Measurements from ENCODE around the gene MADCAM1. TPM values are rescaled to one million over a fixed set of nuclear protein-coding genes. Genes with fewer than 3 reads are reported as not detected.

Gene MADCAM1
- total RNA-seq, 1 donor from 2014 or later: not detected

- Mint-ChIP-seq H3K4me3 (no peak overlapping the region), H3K27ac (no peak overlapping the region), H3K4me1 (peaks cover 18% of the 10 kb centered on the region), H3K27me3 (ENCODE audit: insufficient read depth, low read depth) (peaks cover 16% of the 10 kb centered on the region), H3K9me3 (no peaks in the 10 kb centered on the region), H3K36me3 (peaks cover 8% of the 10 kb centered on the region)
- Histone ChIP-seq H3K36me3 (no peaks in the 10 kb centered on the region), H3F3A (ENCODE audit: low read depth) (peaks cover 10% of the 10 kb centered on the region), H2AFZ (replicated peaks) (no peak overlapping the region), H3K4me3 (no peak overlapping the region), H3K9ac (no peak overlapping the region), H4K20me1 (ENCODE audit: low read depth) (no peaks in the 10 kb centered on the region), H3K27ac (no peak overlapping the region), H3K4me2 (no peak overlapping the region), H3K79me2 (ENCODE audit: low read depth) (no peaks in the 10 kb centered on the region), H3K4me1 (peaks cover 3% of the 10 kb centered on the region), H3K27me3 (peaks cover 20% of the 10 kb centered on the region), H3K9me3 (ENCODE audit: low read depth) (no peaks in the 10 kb centered on the region)
- TF ChIP-seq EZH2phosphoT487 (IDR thresholded peaks at IDR 0.05) (no peak), EZH2 (IDR thresholded peaks at IDR 0.05) (no peak)
- TF ChIP-seq, protein P1, sequence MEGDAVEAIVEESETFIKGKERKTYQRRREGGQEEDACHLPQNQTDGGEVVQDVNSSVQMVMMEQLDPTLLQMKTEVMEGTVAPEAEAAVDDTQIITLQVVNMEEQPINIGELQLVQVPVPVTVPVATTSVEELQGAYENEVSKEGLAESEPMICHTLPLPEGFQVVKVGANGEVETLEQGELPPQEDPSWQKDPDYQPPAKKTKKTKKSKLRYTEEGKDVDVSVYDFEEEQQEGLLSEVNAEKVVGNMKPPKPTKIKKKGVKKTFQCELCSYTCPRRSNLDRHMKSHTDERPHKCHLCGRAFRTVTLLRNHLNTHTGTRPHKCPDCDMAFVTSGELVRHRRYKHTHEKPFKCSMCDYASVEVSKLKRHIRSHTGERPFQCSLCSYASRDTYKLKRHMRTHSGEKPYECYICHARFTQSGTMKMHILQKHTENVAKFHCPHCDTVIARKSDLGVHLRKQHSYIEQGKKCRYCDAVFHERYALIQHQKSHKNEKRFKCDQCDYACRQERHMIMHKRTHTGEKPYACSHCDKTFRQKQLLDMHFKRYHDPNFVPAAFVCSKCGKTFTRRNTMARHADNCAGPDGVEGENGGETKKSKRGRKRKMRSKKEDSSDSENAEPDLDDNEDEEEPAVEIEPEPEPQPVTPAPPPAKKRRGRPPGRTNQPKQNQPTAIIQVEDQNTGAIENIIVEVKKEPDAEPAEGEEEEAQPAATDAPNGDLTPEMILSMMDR (IDR thresholded peaks at IDR 0.05): no peak
- DNase-seq (ENCODE audit: low spot score): no peak
Observed at GRCh38 chr19:504616-505015, 8.3 kb downstream of the MADCAM1 start.

DNA sequence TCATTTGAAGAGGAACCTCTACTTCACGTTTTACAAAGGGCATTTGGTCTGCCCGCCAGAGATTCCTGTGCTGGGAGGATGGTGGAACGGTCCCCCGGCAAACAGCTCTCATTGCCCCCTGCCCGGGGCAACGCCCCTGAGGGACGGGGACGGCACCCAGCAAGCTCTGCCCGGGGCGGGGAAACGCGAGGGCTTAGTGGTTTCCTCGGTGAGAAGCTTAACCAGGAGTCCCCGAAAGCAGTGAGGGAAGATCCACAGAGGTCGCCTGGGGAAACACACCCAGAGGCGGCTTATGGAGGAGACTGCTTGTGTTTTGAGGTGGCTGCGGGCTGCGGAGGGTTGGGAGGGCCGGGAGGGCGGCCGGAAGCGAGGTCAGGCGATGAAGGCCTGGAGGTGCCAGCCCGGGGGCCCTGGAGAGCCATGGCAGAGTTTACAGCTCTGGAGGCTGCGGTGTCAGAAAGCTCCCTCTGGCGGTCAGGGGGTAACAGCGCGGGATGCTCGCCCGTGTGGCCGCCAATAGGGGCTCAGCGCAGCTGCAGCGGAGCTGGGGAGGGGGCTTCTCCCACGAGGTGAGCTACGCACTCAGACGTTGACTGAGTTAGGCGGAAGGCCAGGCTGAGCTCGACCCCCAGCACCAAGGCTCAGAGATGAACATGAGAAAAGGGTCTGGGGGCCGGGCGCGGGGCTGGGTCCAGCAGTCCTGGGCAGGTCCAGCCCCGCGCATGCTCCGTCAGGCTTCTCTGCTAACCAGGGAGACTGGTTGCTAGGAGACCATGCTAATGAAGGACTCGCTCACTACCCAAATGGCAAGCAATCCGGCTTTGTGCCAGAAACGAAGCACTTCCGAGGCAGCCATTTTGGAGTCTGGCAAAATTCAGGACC lies 10.4 kb downstream of the MADCAM1 start:
- peaks cover 29% of the 10 kb centered on the region for H3K4me1 Mint-ChIP-seq
- Histone ChIP-seq H3K4me1 (peaks cover 13% of the 10 kb centered on the region), H3K27ac (peak overlapping the region; percentile 93), H3K4me3 (peak overlapping the region; percentile 70), H3K9ac (peak overlapping the region; percentile 61), H2AFZ (replicated peaks) (peak overlapping the region; percentile 72), H3K4me2 (peak overlapping the region; percentile 76), H3F3A (ENCODE audit: low read depth) (peaks cover 20% of the 10 kb centered on the region), H3K36me3 (no peaks in the 10 kb centered on the region), H3K9me3 (ENCODE audit: low read depth) (no peaks in the 10 kb centered on the region), H3K27me3 (peaks cover 4% of the 10 kb centered on the region), H4K20me1 (ENCODE audit: low read depth) (peaks cover 10% of the 10 kb centered on the region), H3K79me2 (ENCODE audit: low read depth) (no peaks in the 10 kb centered on the region)
- DNase-seq (ENCODE audit: low spot score): peak; percentile 99
- peak overlapping the region; percentile 92 for H3K4me3 Mint-ChIP-seq
- peak overlapping the region; percentile 100 for H3K27ac Mint-ChIP-seq
- peaks cover 11% of the 10 kb centered on the region for H3K27me3 Mint-ChIP-seq (ENCODE audit: insufficient read depth, low read depth)
- peaks cover 8% of the 10 kb centered on the region for H3K36me3 Mint-ChIP-seq
- H3K9me3 Mint-ChIP-seq: no peaks in the 10 kb centered on the region
- TF ChIP-seq EZH2 (IDR thresholded peaks at IDR 0.05): peak; percentile 61
- TF ChIP-seq EZH2phosphoT487 (IDR thresholded peaks at IDR 0.05): no peak
- TF ChIP-seq, protein P1 (IDR thresholded peaks at IDR 0.05): peak; percentile 98

DNA sequence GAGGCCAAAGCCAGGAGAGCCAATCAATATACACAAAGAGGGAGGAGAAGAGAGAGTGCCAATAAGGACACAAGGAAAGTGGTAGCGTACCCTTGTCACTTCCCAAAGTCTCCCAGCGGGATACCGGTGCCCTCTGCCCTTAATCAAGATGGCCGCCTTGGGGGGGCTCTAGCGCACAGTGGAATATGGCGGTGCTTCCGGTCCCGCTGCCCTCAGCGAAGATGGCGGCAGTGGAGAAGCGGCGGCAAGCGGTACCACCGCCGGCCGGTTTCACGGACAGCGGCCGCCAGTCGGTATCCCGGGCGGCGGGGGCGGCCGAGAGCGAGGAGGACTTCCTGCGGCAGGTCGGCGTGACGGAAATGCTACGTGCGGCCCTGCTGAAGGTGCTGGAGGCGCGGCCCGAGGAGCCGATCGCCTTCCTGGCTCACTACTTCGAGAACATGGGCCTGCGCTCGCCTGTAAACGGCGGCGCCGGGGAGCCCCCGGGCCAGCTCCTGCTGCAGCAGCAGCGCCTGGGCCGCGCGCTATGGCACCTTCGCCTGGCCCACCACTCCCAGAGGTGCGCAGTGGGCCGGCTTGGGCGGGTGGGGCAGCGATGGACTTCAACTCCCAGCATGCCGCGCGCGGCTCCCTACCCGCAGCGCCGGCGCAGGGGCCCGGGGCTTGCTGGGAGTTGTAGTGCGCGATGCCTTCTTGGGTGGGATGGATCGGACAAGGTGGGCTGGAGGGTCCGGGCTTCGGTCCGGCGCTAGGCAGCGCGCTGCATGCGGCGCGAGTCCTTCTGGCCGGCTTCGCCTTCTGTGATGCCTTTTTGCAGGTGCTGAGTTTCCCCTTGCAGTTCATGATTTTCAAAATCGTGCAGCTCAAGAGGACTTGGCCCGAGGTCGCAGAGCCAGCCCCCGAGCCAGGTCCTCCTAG lies 11.3 kb downstream of the MADCAM1 start, which contains the start of gene TPGS1:
TSS of gene TPGS1 (plus strand) at position 212 of the 918 bp plus-strand sequence. CDS start at position 222, 10 bp downstream.
- peak within 1 kb of the TSS; percentile 93 for H3K27ac ChIP-seq
- TF ChIP-seq EZH2phosphoT487 (IDR thresholded peaks at IDR 0.05) (no peak), EZH2 (IDR thresholded peaks at IDR 0.05) (no peak)
- TF ChIP-seq, protein P1 (IDR thresholded peaks at IDR 0.05): no peak
- no peaks in the 10 kb centered on the region for H3K36me3 ChIP-seq
- peak; percentile 97 for DNase-seq (ENCODE audit: low spot score)
- peak within 1 kb of the TSS; percentile 76 for H3K4me2 ChIP-seq
- Mint-ChIP-seq H3K4me1 (peaks cover 35% of the 10 kb centered on the region), H3K4me3 (peak within 1 kb of the TSS; percentile 92), H3K9me3 (no peaks in the 10 kb centered on the region), H3K36me3 (peaks cover 8% of the 10 kb centered on the region), H3K27ac (peak within 1 kb of the TSS; percentile 100), H3K27me3 (ENCODE audit: insufficient read depth, low read depth) (peaks cover 9% of the 10 kb centered on the region)
- peaks cover 26% of the 10 kb centered on the region for H3F3A ChIP-seq (ENCODE audit: low read depth)
- peaks cover 16% of the 10 kb centered on the region for H4K20me1 ChIP-seq (ENCODE audit: low read depth)
- peaks cover 14% of the 10 kb centered on the region for H3K4me1 ChIP-seq
- no peaks in the 10 kb centered on the region for H3K79me2 ChIP-seq (ENCODE audit: low read depth)
- H3K4me3 ChIP-seq: peak within 1 kb of the TSS; percentile 70
- peak within 1 kb of the TSS; percentile 61 for H3K9ac ChIP-seq
- peaks cover 3% of the 10 kb centered on the region for H3K27me3 ChIP-seq
- no peaks in the 10 kb centered on the region for H3K9me3 ChIP-seq (ENCODE audit: low read depth)
- H2AFZ ChIP-seq (replicated peaks): peak within 1 kb of the TSS; percentile 72

All from neural progenitor cell (in vitro differentiated cells).